Vagina (tissue), 2 donors: ENCODE measurements around the gene CHAF1B. TPM values are rescaled to one million over a fixed set of nuclear protein-coding genes. Genes with fewer than 3 reads are reported as not detected.

Experiments
- DNase-seq, 2 donors: peaks; one replicate each; pipeline ENCODE4 v3.0.0-alpha.2; 2017; ENCODE audit errors: extremely low spot score in 2 of 2
- H3K27ac ChIP-seq: fragments of 200-600 bp; sonication (generic); one replicate; pipeline ENCODE4 v1.5.1; 2019
- H3K27me3 ChIP-seq: fragments of 200-600 bp; sonication (generic); one replicate; pipeline ENCODE4 v1.5.1; 2019
- H3K36me3 ChIP-seq, 2 donors: fragments of 200-600 bp; sonication (generic); one replicate each; pipeline ENCODE4 v1.5.1; 2017 to 2019
- H3K4me1 ChIP-seq: fragments of 200-600 bp; sonication (generic); one replicate; pipeline ENCODE4 v1.5.1; 2019
- H3K4me3 ChIP-seq, 2 donors: fragments of 200-600 bp; sonication (generic); 1 replicate in 1 of 2; 2 replicates in 1 of 2; pipeline ENCODE4 v1.5.1; 2016 to 2019
- H3K9me3 ChIP-seq: fragments of 200-600 bp; sonication (generic); one replicate; pipeline ENCODE4 v1.5.1; 2019
- CTCF ChIP-seq, 3 experiments: fragments of 450-650 bp in 2 of 3; fragments of 200-600 bp in 1 of 3; sonication (generic) in 1 of 3; IDR thresholded peaks; one replicate each; pipeline ENCODE4 v1.5.1; 2017 to 2019; ENCODE audit warnings: antibody characterized with exemption in 3 of 3, mild to moderate bottlenecking in 2 of 3, moderate library complexity in 2 of 3
- POLR2A ChIP-seq, 2 donors: fragments of 450-650 bp; IDR thresholded peaks; one replicate each; pipeline ENCODE4 v1.6.1; 2017; ENCODE audit warnings: antibody characterized with exemption in 2 of 2, mild to moderate bottlenecking in 2 of 2, moderate library complexity in 2 of 2
- POLR2AphosphoS5 ChIP-seq, 2 donors: sonication (generic); formaldehyde crosslinking; IDR thresholded peaks; one replicate each; pipeline ENCODE4 v1.9.0; 2017; ENCODE audit warnings: antibody characterized with exemption in 2 of 2, mild to moderate bottlenecking in 2 of 2, low read depth in 1 of 2; ENCODE audit not compliant: insufficient read depth in 1 of 2
- intact Hi-C: fragments of 100-400 bp; cut with DNase I; formaldehyde crosslinking; loops from one replicate; pipeline ENCODE4 v1.15.1; 2023
- total RNA-seq: library from RNA; depleted of rRNA; stranded (reverse); fragments of >200 nt; gene quantifications from one replicate; pipeline ENCODE4 v1.2.3, GENCODE V29; 2016

Gene CHAF1B
- total RNA-seq, 1 donor from 2014 or later: 1.7 TPM

DNA sequence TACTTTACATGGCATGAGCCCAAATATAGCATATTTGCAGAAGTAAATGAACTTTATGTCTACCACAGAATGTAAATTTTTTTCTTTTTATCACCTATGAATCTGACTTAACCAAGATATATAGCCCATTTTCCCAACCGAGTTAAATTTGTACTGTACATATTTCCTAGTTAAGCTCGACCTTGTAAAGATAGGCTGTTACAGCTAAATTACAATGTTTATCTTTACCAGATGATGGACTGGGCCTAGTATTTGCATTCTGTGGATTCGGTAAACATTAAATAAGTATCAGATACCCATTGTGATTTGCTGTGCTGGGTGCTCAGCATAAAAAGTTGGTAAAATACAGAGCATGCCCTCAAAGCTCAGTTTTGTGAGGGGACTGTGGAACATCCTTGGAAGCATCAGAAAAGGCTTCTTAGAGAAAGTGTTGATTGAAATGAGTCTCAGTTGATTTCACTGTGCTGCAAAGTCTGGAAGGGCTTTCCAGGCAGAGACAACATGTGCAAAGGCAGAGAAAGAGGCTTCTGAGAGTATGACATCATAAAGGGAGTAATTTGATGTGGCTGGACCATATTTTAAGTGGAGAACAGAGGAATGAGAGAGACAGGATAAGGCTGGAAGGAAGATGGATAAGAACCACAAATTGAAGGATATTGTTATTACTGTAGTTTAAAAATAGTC lies 37.8 kb upstream of the CHAF1B start:
- intact Hi-C loops: no loop called here
- H3K27ac ChIP-seq: no peak overlapping the region
- peaks cover 0 to 67% of the 10 kb centered on the region in 2 donors for H3K36me3 ChIP-seq
- H3K27me3 ChIP-seq: no peaks in the 10 kb centered on the region
- no peaks in the 10 kb centered on the region for H3K4me1 ChIP-seq
- H3K4me3 ChIP-seq: no peak overlapping the region
- DNase-seq: no peak
- H3K9me3 ChIP-seq: no peaks in the 10 kb centered on the region
- no peak for TF ChIP-seq POLR2AphosphoS5 (IDR thresholded peaks at IDR 0.05; ENCODE audit: insufficient read depth in 1 of 2, low read depth in 1 of 2)
- no peak for TF ChIP-seq CTCF (IDR thresholded peaks at IDR 0.05)
- TF ChIP-seq POLR2A (IDR thresholded peaks at IDR 0.05): no peak

DNA sequence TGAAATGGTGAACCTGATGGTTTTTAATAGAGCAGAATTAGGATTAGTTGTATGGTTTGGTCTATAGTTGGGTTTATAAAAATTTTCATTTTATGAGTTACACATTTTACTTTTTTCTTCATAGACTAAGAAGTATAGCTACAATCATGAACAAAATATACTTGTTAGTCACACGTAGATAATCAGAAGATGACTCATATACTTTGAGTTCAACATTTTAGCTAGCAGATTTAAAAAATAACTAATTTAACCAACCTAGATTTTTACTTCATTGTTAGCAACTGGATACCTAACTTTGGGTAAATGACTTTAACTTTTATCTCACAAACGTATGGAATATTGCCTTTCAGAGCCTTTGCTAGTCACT lies 37.2 kb upstream of the CHAF1B start:
- H3K27me3 ChIP-seq: no peaks in the 10 kb centered on the region
- no peaks in the 10 kb centered on the region for H3K9me3 ChIP-seq
- no peak overlapping the region for H3K4me3 ChIP-seq
- DNase-seq: no peak
- H3K27ac ChIP-seq: no peak overlapping the region
- H3K4me1 ChIP-seq: no peaks in the 10 kb centered on the region
- intact Hi-C loops: no loop called here
- H3K36me3 ChIP-seq: peaks cover 0 to 63% of the 10 kb centered on the region in 2 donors
- no peak for TF ChIP-seq POLR2A (IDR thresholded peaks at IDR 0.05)
- no peak for TF ChIP-seq CTCF (IDR thresholded peaks at IDR 0.05)
- no peak for TF ChIP-seq POLR2AphosphoS5 (IDR thresholded peaks at IDR 0.05; ENCODE audit: insufficient read depth in 1 of 2, low read depth in 1 of 2)

DNA sequence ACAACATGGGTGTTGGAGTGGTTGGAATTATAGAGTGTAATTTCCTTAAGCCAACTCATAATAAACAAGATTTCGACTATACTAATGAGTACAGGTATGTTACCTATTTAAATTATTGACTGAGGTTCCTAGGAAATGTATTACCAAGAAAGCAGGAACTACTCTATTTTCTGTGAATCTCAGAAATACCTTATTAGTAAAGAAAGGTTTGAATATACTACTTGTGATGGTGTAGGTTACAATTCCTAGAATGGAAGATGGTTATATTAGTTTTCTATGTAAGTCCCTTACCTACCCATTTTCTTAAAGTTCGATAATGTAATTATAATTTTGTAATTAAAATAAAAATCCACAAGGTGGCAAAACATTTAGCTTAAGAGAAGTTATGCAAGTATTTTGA lies 35.9 kb upstream of the CHAF1B start:
- no peak for DNase-seq
- TF ChIP-seq CTCF (IDR thresholded peaks at IDR 0.05) (no peak), POLR2AphosphoS5 (IDR thresholded peaks at IDR 0.05; ENCODE audit: insufficient read depth in 1 of 2, low read depth in 1 of 2) (no peak), POLR2A (IDR thresholded peaks at IDR 0.05) (no peak)
- Histone ChIP-seq H3K27ac (no peak overlapping the region), H3K9me3 (no peaks in the 10 kb centered on the region), H3K4me3 (no peak overlapping the region), H3K27me3 (no peaks in the 10 kb centered on the region), H3K36me3 (peaks cover 0 to 50% of the 10 kb centered on the region in 2 donors), H3K4me1 (no peaks in the 10 kb centered on the region)
- intact Hi-C loops: no loop called here

GRCh38 chr21:36350282-36350910 lies 34.8 kb upstream of the CHAF1B start:
- Histone ChIP-seq H3K4me1 (no peaks in the 10 kb centered on the region), H3K9me3 (no peaks in the 10 kb centered on the region), H3K27me3 (no peaks in the 10 kb centered on the region), H3K4me3 (no peak overlapping the region), H3K27ac (no peak overlapping the region), H3K36me3 (peaks cover 0 to 44% of the 10 kb centered on the region in 2 donors)
- DNase-seq: no peak
- no peak for TF ChIP-seq POLR2AphosphoS5 (IDR thresholded peaks at IDR 0.05; ENCODE audit: insufficient read depth in 1 of 2, low read depth in 1 of 2)
- TF ChIP-seq POLR2A (IDR thresholded peaks at IDR 0.05): no peak
- no peak for TF ChIP-seq CTCF (IDR thresholded peaks at IDR 0.05)
- intact Hi-C loops: no loop called here
